ENCODE measurements around the gene SAFB2. TPM values are rescaled to one million over a fixed set of nuclear protein-coding genes. Genes with fewer than 3 reads are reported as not detected.

Gene SAFB2
- polyA plus RNA-seq, 1 donor from 2014 or later = 40.1 TPM

DNA sequence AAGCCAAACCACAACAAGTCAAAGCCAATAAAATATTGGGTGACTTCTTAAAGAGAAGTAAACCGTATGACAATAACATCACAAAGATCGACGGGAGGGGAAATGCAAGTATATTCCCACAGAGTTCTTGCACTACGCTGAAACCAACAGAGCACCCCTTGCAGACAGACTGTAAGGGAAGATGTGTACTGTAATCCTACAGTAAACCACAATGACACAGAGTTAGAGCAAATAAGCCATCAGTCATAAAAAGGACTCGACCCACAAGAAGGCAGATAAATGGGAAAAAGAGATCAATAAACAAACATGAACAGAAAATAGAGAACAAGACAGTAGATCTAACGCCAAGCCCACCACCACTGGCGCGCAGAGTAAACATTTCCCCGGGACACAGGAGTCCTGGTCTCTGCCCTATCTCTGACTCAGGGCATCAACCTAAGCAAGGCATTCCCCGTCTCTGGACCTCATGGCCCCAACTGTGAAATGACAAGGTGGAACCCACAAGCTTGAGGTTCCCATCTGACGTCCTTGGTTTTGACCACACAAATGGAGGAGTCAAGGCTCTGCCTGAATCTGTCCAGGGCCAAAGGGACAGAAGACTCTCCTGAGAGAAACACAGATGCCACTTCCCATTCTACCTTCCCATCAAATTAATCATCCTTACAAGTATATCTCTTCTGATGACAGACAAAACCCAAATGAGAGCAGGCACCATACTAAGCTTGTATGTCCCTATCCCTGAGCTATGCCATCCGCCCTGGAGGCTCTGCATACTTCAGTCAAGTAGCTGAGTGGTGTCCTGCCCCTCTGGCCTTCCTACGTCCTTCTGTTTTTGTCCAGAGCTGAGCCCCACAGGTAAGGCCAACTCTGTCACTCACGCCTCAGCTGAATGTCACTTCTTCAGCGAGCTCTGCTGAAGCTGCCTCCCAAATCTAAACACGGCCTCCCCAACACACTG is 15.0 kb downstream of the SAFB2 start:
- no peaks in the 10 kb centered on the region for H3K9me2 ChIP-seq (ENCODE audit: insufficient read depth, low read length)
- H3K4me2 ChIP-seq (ENCODE audit: low read length) = no peak overlapping the region
- no peak overlapping the region for H3K9ac ChIP-seq (ENCODE audit: low read length)
- no peak for TF ChIP-seq SMC3 (conservative IDR thresholded peaks at IDR 0.05; ENCODE audit: poor library complexity)
- TF ChIP-seq RAD21 (conservative IDR thresholded peaks at IDR 0.05) = no peak
- TF ChIP-seq, protein P1, sequence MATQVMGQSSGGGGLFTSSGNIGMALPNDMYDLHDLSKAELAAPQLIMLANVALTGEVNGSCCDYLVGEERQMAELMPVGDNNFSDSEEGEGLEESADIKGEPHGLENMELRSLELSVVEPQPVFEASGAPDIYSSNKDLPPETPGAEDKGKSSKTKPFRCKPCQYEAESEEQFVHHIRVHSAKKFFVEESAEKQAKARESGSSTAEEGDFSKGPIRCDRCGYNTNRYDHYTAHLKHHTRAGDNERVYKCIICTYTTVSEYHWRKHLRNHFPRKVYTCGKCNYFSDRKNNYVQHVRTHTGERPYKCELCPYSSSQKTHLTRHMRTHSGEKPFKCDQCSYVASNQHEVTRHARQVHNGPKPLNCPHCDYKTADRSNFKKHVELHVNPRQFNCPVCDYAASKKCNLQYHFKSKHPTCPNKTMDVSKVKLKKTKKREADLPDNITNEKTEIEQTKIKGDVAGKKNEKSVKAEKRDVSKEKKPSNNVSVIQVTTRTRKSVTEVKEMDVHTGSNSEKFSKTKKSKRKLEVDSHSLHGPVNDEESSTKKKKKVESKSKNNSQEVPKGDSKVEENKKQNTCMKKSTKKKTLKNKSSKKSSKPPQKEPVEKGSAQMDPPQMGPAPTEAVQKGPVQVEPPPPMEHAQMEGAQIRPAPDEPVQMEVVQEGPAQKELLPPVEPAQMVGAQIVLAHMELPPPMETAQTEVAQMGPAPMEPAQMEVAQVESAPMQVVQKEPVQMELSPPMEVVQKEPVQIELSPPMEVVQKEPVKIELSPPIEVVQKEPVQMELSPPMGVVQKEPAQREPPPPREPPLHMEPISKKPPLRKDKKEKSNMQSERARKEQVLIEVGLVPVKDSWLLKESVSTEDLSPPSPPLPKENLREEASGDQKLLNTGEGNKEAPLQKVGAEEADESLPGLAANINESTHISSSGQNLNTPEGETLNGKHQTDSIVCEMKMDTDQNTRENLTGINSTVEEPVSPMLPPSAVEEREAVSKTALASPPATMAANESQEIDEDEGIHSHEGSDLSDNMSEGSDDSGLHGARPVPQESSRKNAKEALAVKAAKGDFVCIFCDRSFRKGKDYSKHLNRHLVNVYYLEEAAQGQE (IDR thresholded peaks at IDR 0.05; ENCODE audit: borderline replicate concordance) = no peak
- no peak for TF ChIP-seq TAF1 (IDR thresholded peaks at IDR 0.05; ENCODE audit: low read depth)
- no peak for TF ChIP-seq POLR2AphosphoS5 (IDR thresholded peaks at IDR 0.05)
- no peak for TF ChIP-seq EP300 (conservative IDR thresholded peaks at IDR 0.05; ENCODE audit: poor library complexity, severe bottlenecking)
- TF ChIP-seq, protein P2, sequence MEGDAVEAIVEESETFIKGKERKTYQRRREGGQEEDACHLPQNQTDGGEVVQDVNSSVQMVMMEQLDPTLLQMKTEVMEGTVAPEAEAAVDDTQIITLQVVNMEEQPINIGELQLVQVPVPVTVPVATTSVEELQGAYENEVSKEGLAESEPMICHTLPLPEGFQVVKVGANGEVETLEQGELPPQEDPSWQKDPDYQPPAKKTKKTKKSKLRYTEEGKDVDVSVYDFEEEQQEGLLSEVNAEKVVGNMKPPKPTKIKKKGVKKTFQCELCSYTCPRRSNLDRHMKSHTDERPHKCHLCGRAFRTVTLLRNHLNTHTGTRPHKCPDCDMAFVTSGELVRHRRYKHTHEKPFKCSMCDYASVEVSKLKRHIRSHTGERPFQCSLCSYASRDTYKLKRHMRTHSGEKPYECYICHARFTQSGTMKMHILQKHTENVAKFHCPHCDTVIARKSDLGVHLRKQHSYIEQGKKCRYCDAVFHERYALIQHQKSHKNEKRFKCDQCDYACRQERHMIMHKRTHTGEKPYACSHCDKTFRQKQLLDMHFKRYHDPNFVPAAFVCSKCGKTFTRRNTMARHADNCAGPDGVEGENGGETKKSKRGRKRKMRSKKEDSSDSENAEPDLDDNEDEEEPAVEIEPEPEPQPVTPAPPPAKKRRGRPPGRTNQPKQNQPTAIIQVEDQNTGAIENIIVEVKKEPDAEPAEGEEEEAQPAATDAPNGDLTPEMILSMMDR (IDR thresholded peaks at IDR 0.05; ENCODE audit: poor library complexity, severe bottlenecking) = no peak
- TF ChIP-seq EZH2 (IDR thresholded peaks at IDR 0.05; ENCODE audit: borderline replicate concordance, insufficient read depth, low read length, poor library complexity, severe bottlenecking) = no peak
- TF ChIP-seq MXI1 (conservative IDR thresholded peaks at IDR 0.05; ENCODE audit: poor library complexity, severe bottlenecking) = no peak
- H3K9me3 ChIP-seq (ENCODE audit: low read length) = no peaks in the 10 kb centered on the region
- H3K79me2 ChIP-seq (replicated peaks; ENCODE audit: insufficient read depth, low read length) = peaks cover 6% of the 10 kb centered on the region
- no peaks in the 10 kb centered on the region for H3K27me3 ChIP-seq (ENCODE audit: insufficient read depth, low read depth, low read length)
- H2AFZ ChIP-seq (ENCODE audit: low read depth, low read length) = no peak overlapping the region
- H4K20me1 ChIP-seq (ENCODE audit: insufficient read depth) = no peaks in the 10 kb centered on the region
- H3K27ac ChIP-seq (ENCODE audit: low read length) = no peak overlapping the region
- H3K36me3 ChIP-seq (ENCODE audit: insufficient read depth, low read length) = peaks cover 3% of the 10 kb centered on the region
- no peaks in the 10 kb centered on the region for H3F3A ChIP-seq (ENCODE audit: insufficient read depth, low read length, poor library complexity, severe bottlenecking)
- no peak overlapping the region for H3K4me3 ChIP-seq (ENCODE audit: low read length)

DNA sequence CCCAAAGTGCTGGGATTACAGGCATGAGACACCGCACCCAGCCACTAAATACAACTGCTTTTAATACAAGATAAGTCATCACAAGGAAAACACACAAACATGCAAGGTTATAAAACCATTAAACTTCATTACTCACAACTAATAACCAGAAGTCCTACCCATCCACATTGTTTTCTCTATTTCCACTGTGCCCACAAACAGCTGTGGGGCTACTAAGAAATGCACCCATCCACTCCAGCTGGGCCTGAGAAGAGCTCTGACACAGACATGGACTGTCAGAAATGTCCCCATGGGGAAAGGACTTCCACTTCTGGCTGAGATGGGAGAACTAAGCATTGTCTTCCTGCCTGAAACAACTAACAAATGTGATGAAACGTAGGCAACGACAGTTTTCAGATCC is 17.2 kb downstream of the SAFB2 start:
- Histone ChIP-seq H3K36me3 (ENCODE audit: insufficient read depth, low read length) (peaks cover 3% of the 10 kb centered on the region), H4K20me1 (ENCODE audit: insufficient read depth) (no peaks in the 10 kb centered on the region), H3K27me3 (ENCODE audit: insufficient read depth, low read depth, low read length) (no peaks in the 10 kb centered on the region)

More for the DNA sequence above, 17.2 kb downstream of the SAFB2 start:
- Histone ChIP-seq H3K9ac (ENCODE audit: low read length) (no peak overlapping the region), H3K4me3 (ENCODE audit: low read length) (no peak overlapping the region), H3K27ac (ENCODE audit: low read length) (no peak overlapping the region), H3K9me2 (ENCODE audit: insufficient read depth, low read length) (no peaks in the 10 kb centered on the region), H3K4me2 (ENCODE audit: low read length) (no peak overlapping the region), H2AFZ (ENCODE audit: low read depth, low read length) (no peak overlapping the region), H3K79me2 (replicated peaks; ENCODE audit: insufficient read depth, low read length) (peaks cover 9% of the 10 kb centered on the region), H3F3A (ENCODE audit: insufficient read depth, low read length, poor library complexity, severe bottlenecking) (no peaks in the 10 kb centered on the region), H3K9me3 (ENCODE audit: low read length) (no peaks in the 10 kb centered on the region)
- TF ChIP-seq SMC3 (conservative IDR thresholded peaks at IDR 0.05; ENCODE audit: poor library complexity) (no peak), MXI1 (conservative IDR thresholded peaks at IDR 0.05; ENCODE audit: poor library complexity, severe bottlenecking) (no peak), EP300 (conservative IDR thresholded peaks at IDR 0.05; ENCODE audit: poor library complexity, severe bottlenecking) (no peak), RAD21 (conservative IDR thresholded peaks at IDR 0.05) (no peak), TAF1 (IDR thresholded peaks at IDR 0.05; ENCODE audit: low read depth) (no peak), EZH2 (IDR thresholded peaks at IDR 0.05; ENCODE audit: borderline replicate concordance, insufficient read depth, low read length, poor library complexity, severe bottlenecking) (no peak), POLR2AphosphoS5 (IDR thresholded peaks at IDR 0.05) (no peak)
- TF ChIP-seq, protein P2 (IDR thresholded peaks at IDR 0.05; ENCODE audit: poor library complexity, severe bottlenecking) = no peak
- TF ChIP-seq, protein P1 (IDR thresholded peaks at IDR 0.05; ENCODE audit: borderline replicate concordance) = no peak
